Ovary (tissue), 3 donors: ENCODE results near the gene MAPK13.

Experiments
- EP300 ChIP-seq: sonication (generic); formaldehyde crosslinking; IDR thresholded peaks from one replicate; pipeline ENCODE4 v1.6.1; 2017; ENCODE audit warnings: antibody characterized with exemption
- POLR2A ChIP-seq: fragments of 450-650 bp; IDR thresholded peaks from one replicate; pipeline ENCODE4 v1.6.1; 2017; ENCODE audit warnings: antibody characterized with exemption, mild to moderate bottlenecking, moderate library complexity
- TF ChIP-seq, protein P1 (sequence below), 3 donors: fragments of 450-650 bp in 2 of 3; fragments of 200-600 bp in 1 of 3; IDR thresholded peaks; one replicate each; pipeline versions ENCODE4 v1.5.1 to v1.8.0; 2016 to 2022; ENCODE audit warnings: antibody characterized with exemption in 3 of 3, mild to moderate bottlenecking in 1 of 3
- donor health status: DM: no; HTN: no; CAD: no.

GRCh38 chr6:36136551-36136950 lies 6.2 kb downstream of the MAPK13 start:
- TF ChIP-seq POLR2A: no peak
- TF ChIP-seq, protein P1, sequence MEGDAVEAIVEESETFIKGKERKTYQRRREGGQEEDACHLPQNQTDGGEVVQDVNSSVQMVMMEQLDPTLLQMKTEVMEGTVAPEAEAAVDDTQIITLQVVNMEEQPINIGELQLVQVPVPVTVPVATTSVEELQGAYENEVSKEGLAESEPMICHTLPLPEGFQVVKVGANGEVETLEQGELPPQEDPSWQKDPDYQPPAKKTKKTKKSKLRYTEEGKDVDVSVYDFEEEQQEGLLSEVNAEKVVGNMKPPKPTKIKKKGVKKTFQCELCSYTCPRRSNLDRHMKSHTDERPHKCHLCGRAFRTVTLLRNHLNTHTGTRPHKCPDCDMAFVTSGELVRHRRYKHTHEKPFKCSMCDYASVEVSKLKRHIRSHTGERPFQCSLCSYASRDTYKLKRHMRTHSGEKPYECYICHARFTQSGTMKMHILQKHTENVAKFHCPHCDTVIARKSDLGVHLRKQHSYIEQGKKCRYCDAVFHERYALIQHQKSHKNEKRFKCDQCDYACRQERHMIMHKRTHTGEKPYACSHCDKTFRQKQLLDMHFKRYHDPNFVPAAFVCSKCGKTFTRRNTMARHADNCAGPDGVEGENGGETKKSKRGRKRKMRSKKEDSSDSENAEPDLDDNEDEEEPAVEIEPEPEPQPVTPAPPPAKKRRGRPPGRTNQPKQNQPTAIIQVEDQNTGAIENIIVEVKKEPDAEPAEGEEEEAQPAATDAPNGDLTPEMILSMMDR (IDR thresholded peaks at IDR 0.05): no peak
- TF ChIP-seq EP300: no peak
